Liver (tissue), 9 donors: Measurements from ENCODE around the gene ETFA. TPM values are rescaled to one million over a fixed set of nuclear protein-coding genes. Genes with fewer than 3 reads are reported as not detected.

Source experiments
- DNase-seq: peaks from one replicate; pipeline ENCODE4 v3.0.0-alpha.2; 2017; ENCODE audit warnings: low spot score
- H3K27ac ChIP-seq, 2 donors: one replicate each; pipeline ENCODE4 v1.7.0; 2013; ENCODE audit warnings: inconsistent platforms in 2 of 2, low read length in 2 of 2, control low read depth in 1 of 2, low read depth in 1 of 2, mild to moderate bottlenecking in 1 of 2
- H3K27me3 ChIP-seq, 4 donors: one replicate each; pipeline versions ENCODE4 v1.6.1 to v1.7.0; 2013; ENCODE audit warnings: low read length in 3 of 4, inconsistent platforms in 1 of 4, mild to moderate bottlenecking in 1 of 4, moderate library complexity in 1 of 4; ENCODE audit not compliant: control insufficient read depth in 4 of 4, insufficient read depth in 4 of 4
- H3K36me3 ChIP-seq, 4 donors: one replicate each; pipeline versions ENCODE4 v1.6.1 to v1.7.0; 2013; ENCODE audit warnings: low read length in 3 of 4, mild to moderate bottlenecking in 3 of 4, low read depth in 1 of 4, moderate library complexity in 1 of 4; ENCODE audit not compliant: control insufficient read depth in 4 of 4, insufficient read depth in 3 of 4
- H3K4me1 ChIP-seq, 4 donors: one replicate each; pipeline versions ENCODE4 v1.6.1 to v1.7.0; 2013; ENCODE audit warnings: low read length in 3 of 4, mild to moderate bottlenecking in 3 of 4, moderate library complexity in 1 of 4; ENCODE audit not compliant: control insufficient read depth in 4 of 4, insufficient read depth in 4 of 4
- H3K4me3 ChIP-seq, 3 donors: one replicate each; pipeline versions ENCODE4 v1.6.1 to v1.7.0; 2013; ENCODE audit warnings: low read length in 3 of 3, control low read depth in 1 of 3, low read depth in 1 of 3, mild to moderate bottlenecking in 1 of 3
- H3K9ac ChIP-seq, 2 donors: one replicate each; pipeline ENCODE4 v1.7.0; 2013; ENCODE audit warnings: low read length in 2 of 2, mild to moderate bottlenecking in 2 of 2, moderate library complexity in 2 of 2, control low read depth in 1 of 2, low read depth in 1 of 2
- H3K9me3 ChIP-seq, 4 donors: one replicate each; pipeline versions ENCODE4 v1.6.1 to v1.7.0; 2013; ENCODE audit warnings: low read length in 3 of 4; ENCODE audit not compliant: control insufficient read depth in 4 of 4
- ATF3 ChIP-seq: IDR thresholded peaks from 2 replicates; pipeline ENCODE4 v1.6.1; 2016; ENCODE audit warnings: antibody characterized with exemption
- CTCF ChIP-seq: fragments of 150-350 bp; IDR thresholded peaks from 2 replicates; pipeline ENCODE4 v1.5.1; 2017; ENCODE audit warnings: improper control_type of control experiment, low read depth, low read length; ENCODE audit not compliant: missing input control
- EGR1 ChIP-seq, 2 donors: IDR thresholded peaks; 2 replicates each; pipeline ENCODE4 v1.6.1; 2016 to 2018; ENCODE audit warnings: antibody characterized with exemption in 2 of 2, low read depth in 2 of 2
- FOXA1 ChIP-seq: IDR thresholded peaks from 2 replicates; pipeline ENCODE4 v1.6.1; 2016; ENCODE audit warnings: antibody characterized with exemption
- FOXA2 ChIP-seq: IDR thresholded peaks from 2 replicates; pipeline ENCODE4 v1.6.1; 2016; ENCODE audit warnings: antibody characterized with exemption
- GABPA ChIP-seq, 2 donors: IDR thresholded peaks in 1 of 2; conservative IDR thresholded peaks in 1 of 2; 2 replicates each; pipeline ENCODE4 v1.6.1; 2016; ENCODE audit warnings: antibody characterized with exemption in 2 of 2, mild to moderate bottlenecking in 1 of 2, moderate library complexity in 1 of 2
- HNF4A ChIP-seq, 2 donors: conservative IDR thresholded peaks; 2 replicates each; pipeline ENCODE4 v1.6.1; 2016; ENCODE audit warnings: antibody characterized with exemption in 2 of 2, mild to moderate bottlenecking in 2 of 2
- HNF4G ChIP-seq: IDR thresholded peaks from 2 replicates; pipeline ENCODE4 v1.6.1; 2016; ENCODE audit warnings: antibody characterized with exemption
- JUND ChIP-seq, 2 donors: IDR thresholded peaks; 2 replicates each; pipeline ENCODE4 v1.6.1; 2016; ENCODE audit warnings: antibody characterized with exemption in 2 of 2
- MAX ChIP-seq: IDR thresholded peaks from 2 replicates; pipeline ENCODE4 v1.6.1; 2016; ENCODE audit warnings: antibody characterized with exemption
- NR2F2 ChIP-seq: IDR thresholded peaks from 2 replicates; pipeline ENCODE4 v1.6.1; 2016; ENCODE audit warnings: antibody characterized with exemption
- REST ChIP-seq: IDR thresholded peaks from 2 replicates; pipeline ENCODE4 v1.6.1; 2016; ENCODE audit warnings: antibody characterized with exemption, mild to moderate bottlenecking
- RXRA ChIP-seq, 2 donors: IDR thresholded peaks; 2 replicates each; pipeline ENCODE4 v1.6.1; 2017 to 2018; ENCODE audit warnings: antibody characterized with exemption in 2 of 2, mild to moderate bottlenecking in 1 of 2
- SP1 ChIP-seq: IDR thresholded peaks from 2 replicates; pipeline ENCODE4 v1.6.1; 2018; ENCODE audit warnings: antibody characterized with exemption, mild to moderate bottlenecking
- TAF1 ChIP-seq: conservative IDR thresholded peaks from 2 replicates; pipeline ENCODE4 v1.6.1; 2016; ENCODE audit warnings: antibody characterized with exemption, mild to moderate bottlenecking
- YY1 ChIP-seq: IDR thresholded peaks from 2 replicates; pipeline ENCODE4 v1.6.1; 2016; ENCODE audit warnings: antibody characterized with exemption, mild to moderate bottlenecking
- ZBTB33 ChIP-seq: IDR thresholded peaks from 2 replicates; pipeline ENCODE4 v1.6.1; 2016; ENCODE audit warnings: antibody characterized with exemption
- WGBS: extraction: QIAGEN DNeasy Blood & Tissue Kit; methylation state at CpG from one replicate; pipeline ENCODE4 v1.1.7; 2013; 5-methylcytosine and 5-hydroxymethylcytosine counted together
- polyA plus RNA-seq, 2 donors: library from polyadenylated mRNA; stranded (reverse) in 1 of 2; unstranded in 1 of 2; fragments of 200-250 nt in 1 of 2; fragments of >200 nt in 1 of 2; fragmentation: Nextera tagmentation in 1 of 2; extraction: Ambion mirVana in 1 of 2; gene quantifications; one replicate each; pipeline versions ENCODE4 v1.2.1 to v1.2.3, GENCODE V29; 2013 to 2015
- total RNA-seq, 2 donors: library from RNA; depleted of rRNA; stranded (reverse); fragments of >200 nt; gene quantifications; one replicate each; pipeline ENCODE4 v1.2.3, GENCODE V29; 2014
- donor health status: healthy.
- donor health status: healthy.
- donor health status: healthy.
- donor health status: healthy.
- donor health status: healthy.

Gene ETFA
- total and polyA plus RNA-seq, 4 donors, result 92.6 to 342 (median 289) TPM

- H3K9me3 ChIP-seq, result no peaks in the 10 kb centered on the region
- H3K4me1 ChIP-seq, result no peaks in the 10 kb centered on the region
- 64% methylated on average over 2 of the region's 2 CpGs for WGBS
- H3K9ac ChIP-seq, result no peak overlapping the region
- DNase-seq, result no peak
- TF ChIP-seq CTCF (no peak), FOXA1 (no peak), NR2F2 (no peak), EGR1 (IDR thresholded peaks at IDR 0.05; ENCODE audit: low read depth in 2 of 2) (no peak), MAX (no peak), TAF1 (no peak), JUND (IDR thresholded peaks at IDR 0.05) (no peak), GABPA (IDR thresholded peaks at IDR 0.05 in 1 of 2, conservative IDR thresholded peaks at IDR 0.05 in 1 of 2) (no peak)
- H3K27me3 ChIP-seq, result no peaks in the 10 kb centered on the region
- H3K36me3 ChIP-seq, result peaks cover 10 to 68% (median 50%) of the 10 kb centered on the region in 4 donors
- H3K4me3 ChIP-seq, result no peak overlapping the region
- no peak overlapping the region for H3K27ac ChIP-seq
Measured at GRCh38 chr15:76274226-76274625, 37.0 kb downstream of the ETFA start.

- TF ChIP-seq RXRA (IDR thresholded peaks at IDR 0.05), result no peak
- TF ChIP-seq TAF1, result no peak
- TF ChIP-seq REST, result no peak
- TF ChIP-seq SP1, result no peak
- TF ChIP-seq ZBTB33, result no peak
- no peak for TF ChIP-seq CTCF
- no peak for TF ChIP-seq HNF4A (conservative IDR thresholded peaks at IDR 0.05)
- no peak for TF ChIP-seq FOXA1
- no peak for TF ChIP-seq HNF4G
- no peak for TF ChIP-seq ATF3
- no peak for TF ChIP-seq NR2F2
- no peak for TF ChIP-seq YY1
- no peak for TF ChIP-seq FOXA2
- no peaks in the 10 kb centered on the region for H3K4me1 ChIP-seq
- no peak overlapping the region for H3K27ac ChIP-seq
- no peak overlapping the region for H3K9ac ChIP-seq
- 98% methylated on average over 6 of the region's 6 CpGs for WGBS
- no peak for DNase-seq
- no peak overlapping the region for H3K4me3 ChIP-seq
- peaks cover 9 to 64% (median 46%) of the 10 kb centered on the region in 4 donors for H3K36me3 ChIP-seq
- no peaks in the 10 kb centered on the region for H3K27me3 ChIP-seq
- no peaks in the 10 kb centered on the region for H3K9me3 ChIP-seq
Measured at GRCh38 chr15:76270876-76271275, 40.4 kb downstream of the ETFA start.
